Sigmoid colon (tissue), 4 donors: ENCODE data around the gene FAM185A.

Experiments used
- EP300 ChIP-seq, 4 donors: sonication (generic); formaldehyde crosslinking; IDR thresholded peaks; one replicate each; pipeline ENCODE4 v1.6.1; 2017; ENCODE audit warnings: antibody characterized with exemption in 4 of 4
- POLR2A ChIP-seq, 2 donors: fragments of 450-650 bp; IDR thresholded peaks; one replicate each; pipeline ENCODE4 v1.6.1; 2016; ENCODE audit warnings: antibody characterized with exemption in 2 of 2, mild to moderate bottlenecking in 2 of 2, moderate library complexity in 2 of 2
- POLR2AphosphoS5 ChIP-seq, 4 donors: sonication (generic); formaldehyde crosslinking; IDR thresholded peaks; one replicate each; pipeline ENCODE4 v1.6.1; 2017; ENCODE audit warnings: antibody characterized with exemption in 4 of 4
- TF ChIP-seq, protein P1 (sequence below), 4 experiments: fragments of 450-650 bp in 3 of 4; fragments of 200-600 bp in 1 of 4; IDR thresholded peaks; one replicate each; pipeline ENCODE4 v1.5.1; 2016 to 2019; ENCODE audit warnings: antibody characterized with exemption in 4 of 4, mild to moderate bottlenecking in 3 of 4, moderate library complexity in 2 of 4

GRCh38 chr7:102834466-102834865, 85.7 kb downstream of the FAM185A start:
- no peak for TF ChIP-seq POLR2A (IDR thresholded peaks at IDR 0.05)
- TF ChIP-seq, protein P1, sequence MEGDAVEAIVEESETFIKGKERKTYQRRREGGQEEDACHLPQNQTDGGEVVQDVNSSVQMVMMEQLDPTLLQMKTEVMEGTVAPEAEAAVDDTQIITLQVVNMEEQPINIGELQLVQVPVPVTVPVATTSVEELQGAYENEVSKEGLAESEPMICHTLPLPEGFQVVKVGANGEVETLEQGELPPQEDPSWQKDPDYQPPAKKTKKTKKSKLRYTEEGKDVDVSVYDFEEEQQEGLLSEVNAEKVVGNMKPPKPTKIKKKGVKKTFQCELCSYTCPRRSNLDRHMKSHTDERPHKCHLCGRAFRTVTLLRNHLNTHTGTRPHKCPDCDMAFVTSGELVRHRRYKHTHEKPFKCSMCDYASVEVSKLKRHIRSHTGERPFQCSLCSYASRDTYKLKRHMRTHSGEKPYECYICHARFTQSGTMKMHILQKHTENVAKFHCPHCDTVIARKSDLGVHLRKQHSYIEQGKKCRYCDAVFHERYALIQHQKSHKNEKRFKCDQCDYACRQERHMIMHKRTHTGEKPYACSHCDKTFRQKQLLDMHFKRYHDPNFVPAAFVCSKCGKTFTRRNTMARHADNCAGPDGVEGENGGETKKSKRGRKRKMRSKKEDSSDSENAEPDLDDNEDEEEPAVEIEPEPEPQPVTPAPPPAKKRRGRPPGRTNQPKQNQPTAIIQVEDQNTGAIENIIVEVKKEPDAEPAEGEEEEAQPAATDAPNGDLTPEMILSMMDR (IDR thresholded peaks at IDR 0.05), result no peak
- TF ChIP-seq EP300 (IDR thresholded peaks at IDR 0.05), result no peak
- TF ChIP-seq POLR2AphosphoS5 (IDR thresholded peaks at IDR 0.05), result no peak
